ENCODE data around the gene ZRANB2.
A peak's percentile ranks its signal among the peaks of the same experiment; 100 is the strongest.

Gene ZRANB2

GRCh38 chr1:71068325-71069240 is 12.3 kb downstream of the ZRANB2 start:
- DNase-seq, result no peak

GRCh38 chr1:71054791-71055190 is 26.0 kb downstream of the ZRANB2 start:
- no peak for DNase-seq

DNA sequence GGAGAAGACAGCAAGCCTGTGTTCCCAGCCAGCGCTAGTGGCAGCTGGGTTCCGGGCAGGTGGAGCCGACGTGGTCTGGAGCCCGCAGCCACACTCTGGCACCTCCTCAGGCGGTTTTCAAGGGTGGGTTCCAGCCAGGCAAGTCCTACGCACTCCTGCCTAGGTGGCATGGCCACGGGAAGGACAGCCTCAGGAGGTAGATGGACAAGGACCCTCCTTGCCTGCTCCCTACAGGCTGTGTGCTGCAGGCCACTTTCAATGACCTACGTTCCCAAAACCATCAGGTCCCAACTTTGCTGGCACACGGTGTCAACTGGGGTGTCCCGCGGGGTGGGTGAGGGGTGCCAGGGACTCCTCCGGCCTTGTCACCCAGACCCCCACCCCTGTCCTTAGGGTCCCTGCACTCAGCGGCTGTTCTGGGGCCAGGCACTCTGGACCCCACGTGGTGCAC is 26.5 kb downstream of the ZRANB2 start:
- no peak for DNase-seq

DNA sequence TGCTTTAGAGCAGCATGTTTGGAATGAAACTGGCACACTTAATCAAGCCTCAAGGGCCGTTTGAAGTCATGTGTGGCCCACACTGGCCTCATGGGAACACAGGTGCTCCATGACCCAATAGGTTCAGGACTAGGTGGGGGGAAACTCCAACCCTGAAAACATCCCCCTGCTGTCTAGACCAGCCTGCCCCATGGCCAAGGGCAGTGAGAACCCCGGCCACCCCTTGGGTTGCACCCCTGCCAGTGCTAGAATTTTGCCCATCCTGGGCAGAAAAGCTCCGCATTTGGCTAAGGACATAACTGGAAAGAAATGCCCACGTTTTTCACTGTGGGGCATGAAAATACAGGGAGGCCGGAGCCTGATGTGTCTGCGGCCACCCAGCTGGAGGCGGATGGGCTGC is 27.1 kb downstream of the ZRANB2 start:
- no peak for DNase-seq

DNA sequence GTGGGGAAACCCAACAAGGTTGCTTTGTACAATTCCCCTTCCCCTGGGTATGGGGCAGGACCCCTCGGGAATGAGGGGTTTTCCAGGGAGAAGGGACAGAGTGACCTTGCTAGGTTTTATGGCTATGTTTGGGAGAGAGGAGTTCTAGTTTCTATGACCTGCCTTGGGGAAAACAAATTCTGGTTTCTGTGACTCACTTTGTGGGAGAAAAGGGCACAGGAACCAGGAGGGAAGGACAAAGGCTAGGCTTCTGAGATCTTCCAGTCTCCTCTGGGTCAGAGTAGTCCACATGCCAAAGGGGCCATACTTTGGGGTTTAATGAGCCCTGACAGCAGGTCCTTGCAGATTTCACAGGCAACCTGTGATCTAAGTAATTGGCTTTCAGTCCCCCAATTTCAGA is 27.7 kb downstream of the ZRANB2 start:
- DNase-seq, result no peak

DNA sequence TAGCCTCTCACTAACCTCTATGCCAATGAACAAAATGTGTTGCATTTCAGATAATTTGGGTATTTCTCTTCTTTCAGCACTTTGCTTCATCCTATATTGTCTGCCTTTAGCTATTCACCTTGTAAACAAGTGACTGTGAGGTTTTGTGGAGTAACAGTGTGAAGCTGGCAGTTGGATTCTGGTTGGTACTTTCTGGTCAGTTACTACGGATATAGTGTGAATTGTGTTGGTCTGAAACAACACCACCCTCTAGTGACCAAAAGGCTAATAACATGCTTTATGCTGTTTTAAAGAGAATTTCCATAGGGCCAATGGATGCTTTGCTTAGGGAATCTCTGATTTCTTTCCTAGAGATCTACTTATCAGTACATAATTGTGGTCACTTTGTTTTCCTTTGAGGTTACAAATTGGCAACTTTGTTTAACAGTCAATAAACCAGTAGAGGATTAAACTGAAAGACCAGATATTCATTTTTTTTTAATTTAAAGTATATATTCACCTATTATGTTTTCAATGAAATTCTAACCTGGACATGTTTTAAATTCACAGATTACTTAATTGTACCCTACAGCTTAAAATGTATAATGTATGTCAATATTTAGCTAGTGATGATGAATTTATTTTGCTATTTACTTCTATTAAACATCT is 30.8 kb downstream of the ZRANB2 start:
- peak; percentile 16 for DNase-seq

GRCh38 chr1:71047635-71048607 is 32.9 kb downstream of the ZRANB2 start, which contains the start of gene PTGER3:
Gene PTGER3 (minus strand): TSS chr1:71047816. CDS start chr1:71047577, 239 bp downstream.
- DNase-seq, result no peak

- DNase-seq, result no peak
These were observed 33.8 kb downstream of the ZRANB2 start for GRCh38 chr1:71046891-71047634.

GRCh38 chr1:71045463-71046028 is 35.3 kb downstream of the ZRANB2 start:
- DNase-seq, result no peak

- no peak for DNase-seq
These were observed 36.0 kb downstream of the ZRANB2 start for GRCh38 chr1:71044833-71045232.

DNA sequence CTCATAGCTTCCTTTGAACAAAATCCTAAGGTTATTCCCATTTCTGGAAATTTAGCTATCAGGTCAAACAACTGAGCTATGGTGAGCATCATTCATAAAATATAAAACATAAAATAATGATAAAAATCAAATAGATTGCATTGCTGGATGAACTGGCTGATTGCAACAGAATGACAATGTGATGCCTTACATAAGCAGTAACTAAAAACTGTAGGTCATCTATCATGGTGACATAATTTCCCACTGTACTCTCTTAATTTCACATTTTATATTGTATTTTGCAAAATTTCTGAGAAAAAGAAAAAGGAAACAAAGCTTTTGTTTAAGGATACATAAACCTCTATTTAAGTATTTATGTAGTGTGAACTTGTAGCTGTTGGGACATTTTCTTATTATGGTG is 37.8 kb downstream of the ZRANB2 start:
- no peak for DNase-seq

DNA sequence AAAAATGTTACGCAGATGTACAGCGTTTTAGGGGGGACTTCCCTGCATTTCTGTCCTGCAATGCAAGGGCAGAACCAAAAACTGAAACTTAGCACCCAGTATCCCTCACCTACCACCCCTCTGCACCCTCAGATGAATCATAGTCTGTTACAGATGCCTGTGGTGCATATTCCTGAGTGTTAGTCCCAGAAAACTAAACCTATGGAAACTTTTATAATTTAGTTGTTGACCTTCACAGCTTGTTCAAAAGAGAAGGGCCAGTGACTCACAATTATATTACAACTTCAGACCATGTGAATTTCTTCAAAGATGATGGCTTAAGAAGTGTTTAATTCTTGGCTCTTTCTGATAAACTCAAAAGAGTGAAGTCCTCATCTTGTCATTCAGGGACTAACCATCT is 39.0 kb downstream of the ZRANB2 start:
- no peak for DNase-seq

DNA sequence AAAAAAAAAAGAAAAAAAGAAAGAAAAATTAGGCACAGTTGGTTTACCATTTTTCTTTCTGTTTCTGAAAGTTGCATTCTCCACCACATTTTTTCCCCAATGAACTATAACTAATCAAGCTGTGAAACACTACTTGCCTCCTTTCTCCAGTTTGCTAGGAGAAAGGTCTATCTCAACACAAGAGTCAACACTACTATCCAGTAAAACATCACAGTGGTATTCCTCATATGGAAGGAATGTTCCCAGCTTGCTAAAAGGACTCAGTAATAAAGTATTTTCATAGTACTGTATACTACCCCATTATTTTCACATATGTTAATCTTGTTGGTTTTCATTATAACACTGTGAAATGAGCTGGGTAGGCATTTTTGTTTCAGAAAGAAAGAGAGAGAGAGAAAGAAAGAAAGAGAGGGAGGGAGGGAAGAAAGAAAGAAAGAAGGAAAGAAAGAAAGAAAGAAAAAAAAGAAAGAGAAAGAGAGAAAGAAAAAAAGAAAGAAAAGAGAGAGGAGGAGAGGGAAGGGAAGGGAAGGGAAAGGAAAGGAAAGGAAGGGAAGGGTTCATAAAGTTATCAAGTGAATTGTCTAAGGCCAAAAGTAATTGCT is 41.1 kb downstream of the ZRANB2 start:
- no peak for DNase-seq

GRCh38 chr1:71038942-71039341 is 41.9 kb downstream of the ZRANB2 start:
- DNase-seq, result no peak

- DNase-seq, result no peak
These were observed 42.8 kb downstream of the ZRANB2 start for GRCh38 chr1:71037829-71038620.

DNA sequence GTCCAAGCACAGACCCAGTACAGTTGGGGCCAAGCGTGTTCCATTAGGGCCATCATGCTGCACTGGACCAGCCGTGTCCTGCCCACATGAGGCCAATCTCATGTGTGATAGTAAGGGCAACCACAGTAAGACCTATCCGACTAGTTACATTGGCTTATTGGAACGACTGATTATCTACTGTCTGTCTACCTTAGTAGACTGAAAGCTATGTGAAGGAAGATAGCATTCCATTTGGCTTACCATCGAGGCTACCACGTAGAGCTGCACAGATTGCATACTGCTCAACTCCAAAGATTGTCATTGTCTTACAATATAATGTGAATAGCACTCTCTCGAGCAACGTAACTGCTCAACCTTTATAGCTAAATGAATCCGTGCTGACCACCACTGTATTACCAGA is 43.8 kb downstream of the ZRANB2 start:
- no peak for DNase-seq

DNA sequence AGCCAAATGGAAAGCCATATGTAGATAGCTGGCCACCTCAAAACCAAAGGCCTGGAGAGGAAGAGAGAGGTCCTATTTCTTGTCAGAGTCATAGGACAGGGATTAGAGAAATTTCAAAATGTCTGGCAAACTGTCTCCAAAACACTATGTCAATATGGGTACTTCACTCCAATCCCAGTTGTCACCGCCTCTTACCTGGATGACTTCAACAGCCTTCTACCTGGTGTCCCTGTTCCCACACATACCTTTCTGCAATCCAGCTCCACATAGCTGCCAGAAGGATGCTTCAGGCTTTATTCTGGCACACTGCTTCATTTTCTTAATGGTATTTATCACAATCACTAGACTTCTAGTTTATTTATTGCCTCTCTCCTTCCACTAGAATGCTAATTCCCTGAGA is 47.7 kb downstream of the ZRANB2 start:
- no peak for DNase-seq

DNA sequence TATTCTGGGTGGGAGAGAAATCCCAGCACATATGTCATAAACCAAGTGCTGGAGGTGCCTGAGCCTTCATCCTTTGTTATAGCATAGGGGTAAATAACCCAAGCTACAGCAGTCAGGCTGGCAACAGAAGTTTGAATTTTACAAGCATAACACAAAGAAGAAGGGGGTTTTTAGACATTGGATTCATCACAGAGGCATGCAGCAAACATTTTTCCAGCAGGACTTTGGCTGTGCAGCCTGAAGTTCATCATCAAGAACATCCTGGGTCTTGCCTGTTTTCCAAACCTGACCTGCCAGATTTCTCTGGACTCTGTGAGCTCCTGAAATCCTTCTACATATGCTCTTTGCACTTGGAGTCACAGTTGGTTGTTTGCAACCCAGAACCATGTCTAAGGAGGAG is 49.4 kb downstream of the ZRANB2 start:
- DNase-seq, result no peak

- no peak for DNase-seq
These were observed 50.8 kb downstream of the ZRANB2 start for GRCh38 chr1:71030026-71030425.

DNA sequence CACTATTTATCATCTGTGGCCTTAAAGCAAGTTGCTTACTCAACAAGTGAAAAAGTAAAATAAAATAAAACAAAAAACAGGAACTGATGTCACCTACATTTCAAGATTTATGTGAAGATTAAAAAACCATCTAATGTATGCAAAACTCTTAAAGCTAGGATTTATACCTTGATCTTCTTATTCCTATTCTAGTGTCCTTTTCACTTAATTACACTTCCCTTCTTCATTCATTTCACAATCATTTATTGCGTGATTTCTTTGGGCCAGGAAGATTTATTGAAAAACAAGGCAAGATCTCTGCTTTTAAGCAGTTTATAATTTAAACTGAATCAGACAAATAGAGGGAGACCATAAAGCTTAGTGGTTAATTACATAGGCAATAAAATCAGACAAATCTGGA is 51.9 kb downstream of the ZRANB2 start:
- no peak for DNase-seq

GRCh38 chr1:71027991-71028390 is 52.8 kb downstream of the ZRANB2 start:
- no peak for DNase-seq

Measured in GDM1 (cell line).